ENCODE data around the gene PRKCA.
"Not testable (repeated sequence)": the region's sequence is repeated elsewhere in the genome, so short reads cannot be mapped to it uniquely, and the experiment has no call there.

The PRKCA gene

DNA sequence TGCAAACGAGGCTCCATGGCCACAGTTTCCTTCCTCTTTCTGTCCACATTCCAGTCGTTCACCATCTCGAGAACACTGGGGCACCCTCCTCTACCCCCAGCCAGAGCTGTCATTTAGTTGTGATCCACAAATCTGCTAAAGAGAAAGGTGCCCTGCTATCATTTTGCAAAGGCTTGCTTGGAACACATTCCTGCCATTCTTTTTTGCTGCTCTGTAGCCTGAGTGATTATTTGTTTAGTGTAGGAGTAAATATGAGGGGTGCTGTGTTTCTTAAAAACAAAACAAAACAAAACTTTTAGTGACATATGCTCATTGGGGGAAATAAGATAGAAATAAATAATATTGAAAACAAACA is 166.7 kb downstream of the PRKCA start:
- no peak for DNase-seq

DNA sequence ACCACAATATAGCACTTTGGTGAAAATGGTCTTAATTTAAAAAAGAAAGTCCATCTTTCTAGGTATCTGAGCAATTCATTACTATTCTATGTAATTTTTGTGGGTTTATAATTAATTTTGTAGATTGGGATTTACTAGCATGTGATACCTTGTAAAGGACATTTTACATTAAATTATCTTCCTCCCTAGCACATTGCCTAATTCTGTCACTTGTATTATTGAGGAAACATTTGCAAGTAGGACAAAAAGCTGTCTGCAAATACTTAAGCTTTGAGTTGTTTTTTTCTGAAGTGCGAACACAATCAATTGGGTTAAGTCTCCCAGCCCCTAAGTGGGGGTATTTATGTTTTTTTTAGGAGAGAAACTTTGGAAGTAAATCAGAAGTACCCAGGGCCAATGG is 167.0 kb downstream of the PRKCA start:
- no peak for DNase-seq

DNA sequence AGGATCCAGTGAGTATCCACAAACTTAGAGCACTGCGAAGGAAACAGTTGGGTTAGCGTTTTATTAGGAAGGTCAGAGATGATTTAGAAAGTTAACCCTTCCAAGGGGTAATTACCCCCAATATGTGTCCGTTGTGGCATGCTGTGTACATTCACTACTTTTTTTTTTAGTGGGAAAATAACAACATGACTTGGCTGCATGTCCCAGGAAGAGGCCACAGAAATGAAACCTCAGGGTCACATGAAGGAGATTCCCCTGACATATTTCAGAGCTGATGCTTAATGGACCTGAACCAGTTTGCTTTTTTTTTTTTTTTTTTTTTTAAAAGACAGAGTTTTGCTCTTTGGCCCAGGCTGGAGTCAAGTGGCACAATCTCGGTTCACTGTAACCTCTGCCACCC is 167.5 kb downstream of the PRKCA start:
- DNase-seq, result no peak

GRCh38 chr17:66472123-66472522 is 169.7 kb downstream of the PRKCA start:
- DNase-seq, result no peak

- DNase-seq, result no peak
These were observed 171.8 kb downstream of the PRKCA start for GRCh38 chr17:66474258-66474657.

DNA sequence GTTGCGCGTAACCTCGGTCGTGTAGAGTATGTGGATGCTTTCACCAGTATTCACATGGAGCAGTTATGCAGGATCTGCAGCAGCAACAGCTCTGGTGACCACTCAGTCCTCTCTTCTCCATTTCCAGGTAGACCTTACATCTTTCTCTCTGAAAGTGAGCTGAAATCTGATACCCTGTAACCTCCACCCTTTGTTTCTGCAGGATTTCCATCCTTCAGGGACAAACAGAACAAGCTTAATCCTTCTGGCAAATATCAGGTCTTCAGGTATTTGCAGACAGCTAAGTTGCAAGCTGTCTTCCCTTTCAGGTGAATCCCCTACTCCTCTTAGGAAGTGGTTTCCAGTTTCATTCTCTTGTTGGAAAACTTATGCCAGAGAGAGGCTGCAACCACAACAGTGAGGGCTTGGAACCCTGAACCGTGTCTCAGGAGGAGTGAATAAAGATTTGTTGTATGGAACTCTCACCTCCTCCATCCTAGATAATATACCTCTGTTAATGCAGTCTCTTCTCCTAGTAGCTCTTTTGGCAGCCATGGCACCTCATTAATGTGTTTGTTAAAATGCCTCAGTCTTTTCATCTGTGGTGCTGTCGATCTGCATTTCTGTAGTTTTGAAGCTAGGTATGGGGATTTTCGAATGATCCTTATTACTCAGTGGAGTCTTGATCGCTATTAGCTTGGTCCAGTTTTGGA is 172.5 kb downstream of the PRKCA start:
- no peak for DNase-seq

- peak; percentile 43 for DNase-seq
These were observed 173.6 kb downstream of the PRKCA start for GRCh38 chr17:66476014-66476413.

- no peak for DNase-seq
These were observed 175.3 kb downstream of the PRKCA start for GRCh38 chr17:66477615-66478283.

DNA sequence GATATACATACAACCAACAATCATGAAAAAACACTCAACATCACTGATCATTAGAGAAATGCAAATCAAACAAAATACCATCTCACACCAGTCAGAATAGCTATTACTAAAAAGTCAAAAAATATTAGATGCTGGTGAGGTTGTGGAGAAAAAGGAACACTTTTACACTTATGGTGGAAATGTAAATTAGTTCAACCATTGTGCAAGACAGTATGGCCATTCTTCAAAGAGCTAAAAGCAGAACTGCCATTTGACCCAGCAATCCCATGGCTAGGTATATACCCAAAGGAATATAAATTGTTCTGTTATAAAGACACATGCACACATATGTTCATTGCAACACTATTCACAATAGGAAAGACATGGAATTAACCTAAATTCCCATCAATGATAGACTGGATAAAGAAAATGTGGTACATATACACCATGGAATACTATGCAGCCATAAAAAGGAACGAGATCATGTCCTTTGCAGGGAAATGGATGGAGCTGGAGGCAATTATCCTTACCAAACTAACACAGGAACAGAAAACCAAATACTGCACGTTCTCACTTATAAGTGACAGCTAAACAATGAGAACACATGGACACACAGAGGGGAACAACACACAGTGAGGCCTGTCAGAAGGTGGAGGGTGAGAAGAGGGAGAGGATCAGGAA is 176.9 kb downstream of the PRKCA start:
- DNase-seq, result not testable (repeated sequence)

DNA sequence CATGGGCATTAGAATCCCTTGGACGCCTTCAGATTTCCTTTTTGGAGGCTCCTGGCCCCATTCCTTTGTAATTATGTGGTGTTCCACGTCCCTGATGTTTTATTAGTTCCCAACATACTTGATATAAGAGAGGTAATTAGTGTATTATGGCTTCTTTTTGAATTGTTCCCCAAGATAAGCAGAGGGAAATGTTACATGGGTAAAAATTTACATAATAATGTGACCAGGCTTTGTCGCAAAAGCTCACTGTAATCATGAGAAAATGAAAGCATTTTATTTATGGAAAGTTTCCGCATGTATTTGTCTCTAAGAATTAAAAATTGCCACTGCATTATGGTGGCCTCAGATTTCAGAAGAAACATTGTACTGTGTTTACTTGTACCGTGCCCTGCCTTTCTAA is 177.8 kb downstream of the PRKCA start:
- no peak for DNase-seq

- DNase-seq, result no peak
These were observed 178.4 kb downstream of the PRKCA start for GRCh38 chr17:66480802-66481201.

GRCh38 chr17:66481271-66481670 is 178.9 kb downstream of the PRKCA start:
- DNase-seq, result no peak

GRCh38 chr17:66483906-66484305 is 181.5 kb downstream of the PRKCA start:
- DNase-seq, result no peak

- no peak for DNase-seq
These were observed 183.0 kb downstream of the PRKCA start for GRCh38 chr17:66485309-66485947.

- DNase-seq, result no peak
These were observed 184.7 kb downstream of the PRKCA start for GRCh38 chr17:66487121-66487520.

DNA sequence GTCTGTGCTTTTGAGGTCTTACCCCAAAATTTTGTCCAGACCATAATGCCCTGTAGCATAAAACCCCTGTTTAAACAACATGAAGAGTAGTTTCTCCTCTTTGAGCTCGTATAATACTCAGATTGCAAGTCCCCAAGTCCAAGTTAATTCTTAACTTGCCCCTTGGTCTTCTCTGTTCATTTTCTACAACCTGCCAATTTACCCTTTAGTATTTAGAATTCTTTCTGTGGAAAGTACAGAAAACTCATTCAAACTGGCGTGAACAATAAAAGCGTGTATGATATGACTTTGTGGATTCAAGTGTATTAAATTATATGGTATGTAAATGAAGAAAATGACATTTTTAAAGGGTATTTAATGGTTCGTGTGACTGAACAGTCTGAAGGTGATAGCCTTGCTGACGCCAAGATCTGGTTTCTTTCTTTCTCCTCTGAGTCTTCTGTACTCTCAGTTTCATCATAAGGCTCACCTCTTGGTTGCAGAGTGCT is 185.6 kb downstream of the PRKCA start:
- no peak for DNase-seq

- DNase-seq, result no peak
These were observed 186.5 kb downstream of the PRKCA start for GRCh38 chr17:66488864-66489263.

GRCh38 chr17:66489576-66489975 is 187.2 kb downstream of the PRKCA start:
- DNase-seq, result not testable (repeated sequence)

GRCh38 chr17:66491213-66491612 is 188.8 kb downstream of the PRKCA start:
- peak; percentile 61 for DNase-seq

GRCh38 chr17:66491665-66492064 is 189.3 kb downstream of the PRKCA start:
- no peak for DNase-seq

- DNase-seq, result no peak
These were observed 189.7 kb downstream of the PRKCA start for GRCh38 chr17:66492080-66492479.

- no peak for DNase-seq
These were observed 190.2 kb downstream of the PRKCA start for GRCh38 chr17:66492561-66493005.

DNA sequence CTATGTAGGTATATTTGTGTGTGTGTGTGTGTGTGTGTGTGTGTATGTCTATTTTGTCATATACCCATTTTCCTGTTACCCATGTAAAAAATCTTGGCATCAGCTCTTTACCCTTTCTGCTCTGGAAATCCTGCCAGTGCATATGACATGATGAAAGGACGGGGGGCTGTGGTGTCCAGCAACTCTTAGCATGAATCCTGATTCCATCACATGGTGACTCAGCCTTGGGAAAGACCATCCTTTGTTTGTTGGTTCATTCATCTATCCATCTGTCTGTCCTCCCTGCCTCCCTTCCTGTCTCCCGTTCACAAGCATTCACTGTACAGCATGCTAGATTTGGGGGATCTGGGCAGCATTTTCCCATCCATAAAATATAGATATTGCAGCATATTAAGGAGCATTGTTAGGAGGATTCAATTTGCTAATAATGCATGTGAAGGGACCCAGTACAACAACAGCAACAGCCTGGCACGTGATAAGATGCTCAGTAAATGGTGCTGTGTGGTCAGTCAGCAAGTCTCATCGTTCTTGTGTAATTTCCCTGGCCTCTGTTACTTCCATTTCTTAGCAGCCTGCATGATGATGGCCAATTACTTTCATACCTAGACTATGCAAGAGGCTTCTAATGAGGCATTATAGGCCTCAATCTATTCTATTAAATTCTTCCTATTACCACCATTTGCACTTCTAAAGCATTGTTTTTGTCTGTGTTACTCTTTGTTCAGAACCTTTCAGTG is 191.0 kb downstream of the PRKCA start:
- no peak for DNase-seq
